ENCODE data around the gene PRSS33.

Gene PRSS33, protein sequence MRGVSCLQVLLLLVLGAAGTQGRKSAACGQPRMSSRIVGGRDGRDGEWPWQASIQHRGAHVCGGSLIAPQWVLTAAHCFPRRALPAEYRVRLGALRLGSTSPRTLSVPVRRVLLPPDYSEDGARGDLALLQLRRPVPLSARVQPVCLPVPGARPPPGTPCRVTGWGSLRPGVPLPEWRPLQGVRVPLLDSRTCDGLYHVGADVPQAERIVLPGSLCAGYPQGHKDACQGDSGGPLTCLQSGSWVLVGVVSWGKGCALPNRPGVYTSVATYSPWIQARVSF

DNA sequence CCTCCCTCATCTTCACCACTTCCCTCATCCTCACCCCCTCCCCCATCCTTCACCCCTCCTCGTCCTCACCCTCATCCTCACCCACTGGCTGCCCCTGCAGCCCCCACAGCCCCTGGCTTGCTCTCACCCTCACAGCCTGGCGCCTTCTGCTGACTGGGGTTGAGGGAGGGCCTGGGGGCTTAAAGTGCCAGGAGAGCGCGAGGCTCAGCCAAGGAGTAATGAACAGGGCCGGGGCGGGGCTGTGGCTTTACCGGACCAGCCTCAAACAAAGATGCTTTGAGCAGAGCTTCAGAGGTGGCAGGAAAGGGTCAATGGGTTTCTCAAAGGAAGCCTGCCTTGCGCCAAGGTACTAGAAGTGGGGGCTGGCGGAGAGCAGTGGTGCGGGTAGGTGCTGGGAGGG is at the start of gene PRSS33:
PRSS33 (minus strand) TSS at position 155 of the 400 bp plus-strand sequence. CDS start 1,013 bp downstream, outside the sequence.
- no peak for DNase-seq

DNA sequence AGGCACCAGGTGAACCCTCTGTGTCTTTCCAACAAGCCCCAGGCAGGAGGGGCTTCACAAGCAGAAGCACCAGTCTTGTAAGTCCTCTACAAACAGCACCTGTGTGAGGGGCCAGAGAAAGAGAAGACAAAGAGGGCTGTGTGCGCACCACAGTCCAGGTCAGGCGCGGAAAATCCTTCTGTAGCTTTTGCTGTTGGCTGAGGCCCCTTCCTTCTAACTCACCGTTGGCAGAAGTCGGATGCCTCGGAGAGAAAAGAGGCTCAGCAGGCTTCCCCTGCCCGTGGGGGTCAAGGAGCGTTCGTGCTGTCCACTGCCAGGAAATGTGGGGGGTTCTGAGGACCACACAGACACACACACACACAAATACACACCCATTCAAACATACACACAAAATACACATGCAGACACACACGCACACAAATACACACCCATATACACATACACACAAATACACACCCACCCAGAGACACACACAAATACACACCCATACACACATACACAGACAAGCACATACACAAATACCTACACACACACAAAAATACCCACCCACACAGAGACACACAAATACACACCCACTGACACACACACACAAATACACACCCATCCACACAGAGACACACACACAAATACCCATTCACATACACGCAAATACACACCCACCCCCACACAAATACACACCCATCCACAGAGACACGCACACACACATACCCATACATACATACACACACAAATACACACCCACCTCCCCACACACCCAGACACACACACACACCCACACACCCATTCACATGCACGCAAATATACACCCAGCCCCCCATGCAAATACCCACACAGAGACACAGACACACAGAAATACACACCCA is 49.5 kb upstream of the PRSS33 start:
- no peak for DNase-seq

DNA sequence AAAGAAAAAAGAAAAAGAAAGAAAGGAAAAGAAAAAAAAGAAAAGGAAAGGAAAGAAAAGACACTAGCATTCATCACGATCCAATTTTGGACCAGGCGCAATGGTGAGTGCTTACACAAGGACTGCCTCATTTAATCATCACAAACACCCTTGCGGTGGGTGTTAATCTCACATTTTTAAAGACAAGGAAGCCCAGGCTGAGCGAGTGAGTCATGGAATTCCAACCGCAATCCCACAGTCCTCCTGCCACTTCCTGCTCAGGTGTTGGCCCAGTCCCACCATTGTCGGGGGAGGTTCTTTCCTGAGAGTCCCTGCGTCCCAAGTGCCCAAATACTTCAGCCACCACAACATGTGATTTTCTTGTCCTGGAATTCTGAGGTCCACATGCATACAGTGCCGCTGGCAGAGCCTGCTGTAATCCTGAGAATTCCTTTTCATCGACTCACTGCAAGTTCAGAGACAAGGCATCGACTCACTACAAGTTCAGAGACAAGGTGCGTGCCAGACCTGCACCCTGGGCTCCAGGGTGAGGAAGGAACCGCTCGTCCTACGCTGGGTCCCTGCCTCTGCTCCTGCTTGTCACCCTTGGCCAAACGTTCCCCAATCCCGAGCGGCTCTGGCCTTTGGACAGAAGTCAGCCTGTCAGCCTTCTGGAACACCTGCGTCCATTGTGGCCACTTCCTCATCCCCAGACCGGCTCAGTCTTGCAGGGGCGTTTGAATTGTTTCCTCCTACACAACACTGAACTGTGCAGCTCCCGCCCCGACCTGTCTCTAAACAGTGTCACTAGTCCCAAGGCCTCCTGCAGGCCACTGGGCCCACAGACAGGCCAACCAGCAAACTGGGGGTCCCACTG is 48.5 kb upstream of the PRSS33 start:
- no peak for DNase-seq

DNA sequence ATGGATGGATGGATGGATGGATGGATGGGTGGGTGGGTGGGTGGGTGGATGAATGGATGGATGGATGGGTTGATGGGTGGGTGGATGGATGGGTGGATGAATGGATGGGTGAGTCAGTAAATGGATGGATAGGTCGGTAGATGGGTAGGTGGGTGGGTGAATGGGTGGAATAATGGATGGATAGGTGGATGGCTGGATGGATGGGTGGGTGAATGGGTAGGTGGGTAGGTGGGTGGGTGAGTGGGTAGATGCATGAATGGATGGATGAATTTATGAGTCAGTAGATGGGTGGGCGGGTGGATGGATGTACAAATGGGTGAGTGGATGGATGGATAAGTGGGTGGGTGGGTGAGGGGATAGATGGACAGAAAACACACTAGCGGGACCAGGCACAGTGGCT is 47.6 kb upstream of the PRSS33 start:
- no peak for DNase-seq

DNA sequence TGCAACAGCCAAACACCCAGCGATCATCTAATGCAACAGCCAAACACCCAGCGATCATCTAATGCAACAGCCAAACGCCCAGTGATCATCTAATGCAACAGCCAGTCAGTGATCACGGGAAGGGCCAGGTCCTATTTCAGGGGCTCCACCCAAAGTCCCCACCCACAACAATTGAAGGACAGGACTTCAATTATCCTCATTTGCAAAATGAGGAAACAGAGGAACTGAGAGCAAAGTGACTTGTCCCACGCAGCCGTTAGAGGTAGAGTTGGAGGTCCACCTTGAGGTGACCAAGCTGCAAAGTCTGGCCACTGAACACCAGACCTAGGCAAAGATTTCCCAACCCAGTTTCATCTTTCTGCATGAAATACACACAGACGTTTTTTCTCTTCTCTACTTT is 46.4 kb upstream of the PRSS33 start:
- no peak for DNase-seq

DNA sequence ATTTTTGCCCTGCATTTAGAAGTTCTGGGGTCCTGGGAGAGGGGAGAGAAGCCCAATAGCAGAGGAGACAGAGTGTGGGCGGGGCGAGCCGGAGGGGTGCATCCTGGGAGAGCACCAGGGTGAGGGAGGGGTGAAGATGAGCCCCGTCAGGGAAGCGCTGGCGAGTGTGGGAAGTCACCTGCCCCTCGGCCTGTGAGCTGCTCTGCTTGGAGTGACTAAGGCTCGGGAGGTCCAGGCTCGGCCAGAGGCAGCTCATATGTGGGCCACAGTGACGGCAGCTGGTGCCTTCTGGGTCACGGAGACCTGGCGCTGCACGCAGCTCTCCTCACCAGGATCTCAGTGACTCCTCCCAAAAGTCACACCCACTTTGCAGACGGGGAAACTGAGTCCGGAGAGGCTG is 43.8 kb upstream of the PRSS33 start:
- no peak for DNase-seq

DNA sequence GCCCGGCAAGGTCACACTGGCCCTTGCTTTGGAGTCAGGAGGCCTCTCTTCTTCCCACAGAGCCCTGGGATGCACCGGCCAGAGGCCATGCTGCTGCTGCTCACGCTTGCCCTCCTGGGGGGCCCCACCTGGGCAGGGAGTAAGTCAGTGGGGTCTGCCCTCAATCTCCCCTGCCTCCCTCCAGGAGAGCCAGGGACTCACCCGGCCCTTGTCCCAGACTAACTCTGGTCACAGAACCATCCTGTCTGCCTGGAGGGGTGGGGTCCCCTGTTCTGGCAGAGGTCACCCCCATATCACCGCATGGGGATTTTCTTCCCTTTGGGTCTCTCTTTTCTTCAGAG is 43.0 kb upstream of the PRSS33 start:
- no peak for DNase-seq

DNA sequence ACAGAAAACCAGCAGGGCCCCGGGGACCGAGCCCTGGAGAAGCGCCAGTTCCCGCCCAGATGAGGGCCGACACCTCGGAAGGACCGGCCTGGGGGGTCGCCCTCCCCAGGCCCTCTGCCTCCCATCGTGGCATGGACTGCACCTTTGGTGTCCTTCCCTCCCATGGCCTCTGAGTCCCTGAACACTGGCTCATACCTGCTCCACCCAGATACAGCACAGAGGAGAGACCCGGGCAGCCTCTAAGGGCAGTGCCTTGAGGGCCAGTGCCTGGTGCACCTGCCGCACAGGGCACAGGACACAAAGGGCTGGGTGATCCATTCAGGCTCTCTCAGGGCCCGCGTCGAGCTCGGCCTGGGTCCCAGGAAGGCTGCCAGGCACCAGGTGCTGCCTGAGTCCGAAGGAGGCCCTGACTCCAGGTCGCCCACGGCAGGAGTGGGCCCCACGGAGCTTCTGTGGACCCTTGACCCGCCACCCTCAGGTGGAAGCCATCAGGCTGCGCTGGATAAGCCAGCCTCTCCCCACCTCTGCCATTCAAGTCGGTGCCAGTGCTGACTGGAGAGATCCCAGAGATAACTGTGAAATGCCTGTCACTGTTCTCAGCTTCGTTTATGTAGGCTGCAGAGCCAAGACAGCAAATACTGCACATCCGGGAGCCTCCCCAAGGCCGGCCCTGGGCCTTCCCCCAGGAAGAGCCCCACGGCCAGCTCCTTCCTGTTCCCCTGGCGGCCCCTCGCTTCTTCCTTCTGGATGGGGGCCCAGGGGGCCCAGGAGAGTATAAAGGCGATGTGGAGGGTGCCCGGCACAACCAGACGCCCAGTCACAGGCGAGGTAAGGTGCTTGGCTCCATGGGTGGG is 42.4 kb upstream of the PRSS33 start, which contains the start of gene ZG16B:
ZG16B (plus strand) TSS at position 803 of the 854 bp plus-strand sequence. CDS start 139 bp downstream, outside the sequence.
- no peak for DNase-seq

DNA sequence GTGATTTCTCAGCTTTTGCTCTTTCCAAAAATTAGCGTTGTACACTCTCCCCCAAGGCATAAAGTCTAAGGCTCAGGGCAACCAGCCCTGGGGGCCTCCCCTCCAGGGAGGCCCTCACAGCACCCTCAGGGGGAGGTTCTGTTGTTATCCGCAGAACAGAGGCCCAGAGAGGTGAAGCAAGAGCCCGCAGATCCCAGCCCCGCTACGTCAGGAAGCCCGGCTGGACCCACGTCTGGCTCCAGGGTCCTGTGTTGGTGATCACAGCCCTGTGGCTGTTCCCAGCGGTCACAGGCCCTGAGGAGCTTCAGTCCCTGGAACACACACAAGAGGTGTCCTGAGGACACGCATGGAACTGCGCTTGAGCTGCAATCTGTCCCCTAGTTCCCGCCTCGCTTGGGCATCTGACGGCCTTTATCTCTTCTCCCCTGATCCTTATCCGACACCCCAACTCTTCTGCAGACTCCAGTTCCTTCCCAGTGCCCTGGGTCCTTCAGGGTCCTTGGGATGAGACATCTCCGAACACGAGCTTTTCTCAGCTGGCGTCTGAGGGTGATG is 41.6 kb upstream of the PRSS33 start:
- DNase-seq, result no peak

DNA sequence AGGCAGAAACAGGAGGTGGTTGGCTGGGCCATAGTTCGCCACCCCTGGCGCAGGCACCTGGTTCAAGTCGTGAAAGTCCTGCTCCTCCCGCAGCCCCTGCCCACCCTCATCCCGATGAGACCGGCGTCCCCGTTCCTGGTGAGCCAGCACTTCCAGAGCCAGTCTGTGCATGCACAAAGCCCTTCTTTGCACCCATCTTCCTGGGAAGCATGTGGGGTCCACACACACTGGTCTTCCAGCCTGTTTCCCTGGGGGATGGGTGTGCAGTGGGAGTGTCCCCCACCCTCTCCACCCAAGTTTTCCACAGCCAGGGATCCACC is 41.1 kb upstream of the PRSS33 start:
- DNase-seq, result no peak

DNA sequence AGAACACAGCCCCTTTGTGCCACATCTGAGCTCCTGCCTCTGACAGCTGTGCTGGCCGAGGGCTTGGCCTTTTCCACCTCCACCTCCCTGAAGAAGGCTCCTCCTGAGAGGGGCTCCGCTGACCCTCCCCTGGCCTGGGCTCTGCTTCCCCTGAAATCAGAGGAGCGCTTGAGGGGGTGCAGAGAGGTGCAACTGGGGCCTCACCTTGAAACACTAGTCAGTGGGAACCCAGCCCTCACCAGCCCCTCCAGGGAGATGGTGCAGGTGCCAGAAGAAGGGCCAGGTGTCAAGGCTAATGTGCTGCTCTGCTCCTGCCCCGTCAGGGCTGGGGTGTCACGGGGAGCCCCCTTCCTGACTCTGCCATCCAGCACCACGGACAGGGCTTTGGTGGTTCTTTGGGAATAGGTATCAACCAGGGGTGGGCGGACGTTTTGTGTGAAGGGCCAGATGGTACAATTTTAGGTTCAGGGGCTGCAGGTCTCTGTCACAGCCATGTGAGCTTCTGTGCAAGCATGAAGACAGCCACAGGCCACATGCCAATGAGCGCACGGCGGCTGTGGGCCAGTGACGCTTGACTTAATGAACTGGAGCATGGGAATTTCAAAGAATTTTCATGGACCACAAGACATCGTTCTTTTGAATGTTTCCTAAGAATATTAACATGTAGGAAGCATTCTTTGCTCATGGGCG is 40.6 kb upstream of the PRSS33 start:
- no peak for DNase-seq

DNA sequence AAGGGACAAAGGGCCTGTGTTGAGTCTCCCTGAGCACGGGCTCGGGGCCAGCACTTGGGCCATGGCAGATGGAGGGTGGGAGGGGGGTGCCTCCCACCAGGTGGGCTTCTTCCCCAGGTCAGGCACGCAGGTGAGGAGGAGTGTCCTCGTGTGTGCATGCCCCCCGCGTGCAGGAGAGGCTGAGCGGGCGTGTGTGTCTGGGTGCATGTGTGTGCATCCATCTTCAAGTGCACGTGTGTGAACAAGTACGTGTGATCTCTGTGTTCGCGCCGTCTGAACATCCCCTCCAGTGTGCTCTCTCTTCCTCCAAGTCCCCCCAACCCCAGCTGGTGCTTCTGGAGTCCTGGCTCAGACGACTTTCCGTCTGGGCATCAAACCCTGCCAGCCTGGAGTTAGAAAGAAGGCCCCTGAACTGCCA is 40.0 kb upstream of the PRSS33 start:
- no peak for DNase-seq

DNA sequence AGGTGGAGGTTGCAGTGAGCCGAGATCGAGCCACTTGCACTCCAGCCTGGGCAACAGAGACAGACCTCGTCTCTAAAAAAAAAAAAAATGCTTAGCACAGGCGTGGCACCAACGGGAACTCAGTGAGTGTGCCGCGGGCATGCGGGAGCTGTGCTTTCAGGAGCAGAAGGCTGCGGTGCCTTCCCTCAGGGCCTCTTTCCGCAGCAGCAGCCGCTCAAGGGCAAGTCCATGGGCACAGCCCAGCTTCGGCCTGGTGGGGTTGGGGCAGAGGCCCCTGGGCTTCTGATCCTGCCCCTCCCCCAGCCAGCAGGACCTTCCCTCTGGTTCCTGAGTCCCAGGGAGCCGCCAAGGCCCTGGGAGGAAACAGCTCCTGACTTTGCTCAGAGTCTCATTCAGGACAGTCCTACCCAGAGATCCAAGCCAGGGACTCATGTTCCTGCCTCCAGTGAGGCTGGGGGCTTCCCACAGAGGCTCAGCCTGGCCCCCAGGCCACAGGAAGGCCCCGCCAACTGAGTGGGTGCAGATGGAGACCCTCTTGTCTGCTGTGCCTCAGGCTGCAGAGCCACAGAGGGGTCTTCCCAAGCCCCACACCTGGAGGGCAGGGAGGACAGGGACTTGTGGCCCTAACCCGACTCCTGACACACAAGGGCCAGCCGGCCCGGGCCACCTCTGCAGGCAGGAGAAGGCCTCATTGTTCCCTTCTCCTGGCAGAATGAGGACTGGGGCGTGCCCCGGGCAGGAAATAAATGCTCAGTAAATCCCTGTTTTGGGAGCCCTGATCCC is 39.4 kb upstream of the PRSS33 start:
- DNase-seq, result no peak

DNA sequence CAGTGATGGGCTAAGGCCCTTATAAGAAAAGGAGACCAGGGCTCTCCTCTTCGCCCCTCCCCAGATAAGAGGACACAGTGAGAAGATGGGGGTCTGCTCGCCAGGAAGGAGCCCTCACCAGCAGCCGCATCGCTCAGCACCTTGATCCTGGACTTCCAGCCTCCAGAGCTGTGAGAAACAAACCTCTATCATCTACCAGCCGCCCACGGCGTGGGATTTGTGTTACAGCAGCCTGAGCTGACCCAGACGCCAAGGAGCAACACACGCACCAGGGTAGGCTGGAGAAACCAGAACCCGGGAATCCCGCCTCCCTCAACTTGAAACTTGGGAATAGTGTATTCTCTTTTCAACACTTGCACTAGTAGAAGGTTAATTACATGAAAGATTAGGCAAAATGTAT is 38.5 kb upstream of the PRSS33 start:
- no peak for DNase-seq

DNA sequence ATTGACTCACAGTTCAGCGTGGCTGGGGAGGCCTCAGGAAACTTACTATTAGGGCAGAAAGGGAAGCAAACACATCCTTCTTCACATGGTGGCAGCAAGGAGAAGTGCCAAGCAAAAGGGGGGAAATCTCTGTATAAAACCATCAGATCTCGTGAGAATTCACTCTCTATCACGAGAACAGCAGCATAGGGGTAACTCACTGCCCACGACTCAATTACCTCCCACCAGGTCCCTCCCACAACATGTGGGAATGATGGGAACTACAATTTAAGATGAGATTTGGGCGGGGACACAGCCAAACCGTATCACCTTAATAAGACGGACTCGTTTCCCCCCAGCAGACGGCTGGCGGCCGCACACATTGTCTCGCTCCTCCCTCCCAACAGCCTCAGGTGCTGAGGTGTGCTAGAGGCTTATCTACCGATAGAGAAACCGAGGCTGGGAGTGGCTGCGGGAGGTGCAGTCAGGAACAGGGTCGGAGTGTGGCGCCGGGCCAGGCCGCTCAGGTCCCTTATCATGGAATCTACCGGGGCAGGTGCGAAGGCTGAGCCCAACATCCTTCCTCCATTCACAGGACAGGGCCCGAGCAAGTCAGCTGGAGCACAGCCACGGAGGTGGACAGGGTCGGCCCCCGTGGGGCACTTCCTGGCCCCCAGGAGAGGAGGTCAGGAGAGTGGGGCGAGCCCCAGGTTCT is 37.8 kb upstream of the PRSS33 start:
- DNase-seq, result no peak

DNA sequence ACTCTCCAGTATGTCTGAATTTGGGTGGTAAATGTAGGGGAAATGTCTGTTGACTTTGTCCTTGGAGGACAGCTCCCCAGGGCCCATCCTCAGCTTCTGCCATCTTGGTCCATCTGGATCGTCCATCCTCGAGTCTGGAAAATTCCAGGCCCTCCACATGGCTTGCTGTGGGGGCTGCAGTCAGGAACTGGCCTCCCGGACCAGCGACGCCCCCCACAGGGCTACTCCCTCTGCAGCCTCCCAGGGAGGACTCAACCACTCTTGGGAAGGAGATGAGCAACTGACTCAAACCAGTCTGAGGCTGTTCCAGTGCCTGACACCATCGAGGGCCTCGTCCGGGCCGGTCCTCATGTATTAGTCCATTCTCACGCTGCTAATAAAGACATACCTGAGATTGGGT is 37.3 kb upstream of the PRSS33 start:
- DNase-seq, result no peak

DNA sequence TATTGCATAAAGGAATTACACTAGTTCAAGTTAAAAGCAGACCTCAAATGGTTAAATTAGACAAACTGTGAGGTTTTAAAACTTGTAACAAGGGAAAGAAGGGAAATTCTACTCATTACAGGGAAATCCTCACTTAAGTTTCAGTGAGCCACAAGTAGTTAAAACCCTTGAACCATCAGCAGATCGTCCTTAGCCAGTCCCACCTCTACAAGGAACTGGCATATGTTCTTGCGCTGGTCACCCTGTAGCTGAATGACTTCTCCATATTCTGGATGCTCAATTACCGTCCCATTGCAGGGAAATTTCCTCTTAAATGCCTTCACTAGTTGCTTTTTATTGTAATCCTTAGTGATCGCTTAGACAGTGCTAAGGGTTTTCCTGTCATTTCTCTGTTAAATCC is 35.1 kb upstream of the PRSS33 start:
- no peak for DNase-seq

DNA sequence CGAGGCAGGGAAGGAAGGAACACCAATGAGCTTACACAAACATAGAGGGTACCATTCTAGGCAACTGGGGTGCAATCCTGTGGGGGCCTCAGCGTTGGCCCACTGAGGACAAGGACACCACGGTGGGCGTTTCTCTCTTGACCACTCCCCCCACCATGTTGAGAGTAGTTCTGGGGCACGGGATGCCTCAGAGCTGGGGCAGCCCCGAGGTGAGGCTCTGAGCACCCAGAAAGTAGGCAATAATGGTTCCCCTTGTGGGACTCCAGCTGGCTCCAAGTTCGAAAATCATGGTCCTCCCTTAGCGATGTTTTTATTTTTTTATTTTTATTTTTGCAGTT is 34.8 kb upstream of the PRSS33 start:
- no peak for DNase-seq

DNA sequence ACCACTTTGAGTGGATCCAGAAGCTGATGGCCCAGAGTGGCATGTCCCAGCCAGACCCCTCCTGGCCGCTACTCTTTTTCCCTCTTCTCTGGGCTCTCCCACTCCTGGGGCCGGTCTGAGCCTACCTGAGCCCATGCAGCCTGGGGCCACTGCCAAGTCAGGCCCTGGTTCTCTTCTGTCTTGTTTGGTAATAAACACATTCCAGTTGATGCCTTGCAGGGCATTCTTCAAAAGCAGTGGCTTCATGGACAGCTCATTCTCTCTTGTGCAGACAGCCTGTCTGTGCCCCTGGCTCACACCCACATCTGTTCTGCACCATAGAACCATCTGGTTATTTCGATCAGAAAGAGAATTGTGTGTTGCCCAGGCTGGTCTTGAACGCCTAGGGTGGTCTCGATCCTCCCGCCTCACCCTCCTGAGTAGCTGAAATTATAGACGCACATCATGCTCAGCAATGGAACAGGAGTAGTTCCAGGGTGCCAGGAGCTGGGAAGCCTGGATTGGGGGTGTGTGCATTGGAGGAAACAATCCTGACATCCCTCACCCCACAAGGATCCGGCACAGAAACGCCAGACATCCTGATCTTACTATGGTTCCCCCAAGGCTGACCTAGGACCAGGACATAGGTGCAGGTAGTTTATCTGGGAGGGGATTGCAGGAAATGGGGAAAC is 34.3 kb upstream of the PRSS33 start:
- DNase-seq, result no peak
